ENCODE results near the gene KCNAB2. TPM values are rescaled to one million over a fixed set of nuclear protein-coding genes. Genes with fewer than 3 reads are reported as not detected.

The KCNAB2 gene
- total and polyA plus RNA-seq, 2 experiments from 2014 or later: 3.9 to 4.8 TPM

DNA sequence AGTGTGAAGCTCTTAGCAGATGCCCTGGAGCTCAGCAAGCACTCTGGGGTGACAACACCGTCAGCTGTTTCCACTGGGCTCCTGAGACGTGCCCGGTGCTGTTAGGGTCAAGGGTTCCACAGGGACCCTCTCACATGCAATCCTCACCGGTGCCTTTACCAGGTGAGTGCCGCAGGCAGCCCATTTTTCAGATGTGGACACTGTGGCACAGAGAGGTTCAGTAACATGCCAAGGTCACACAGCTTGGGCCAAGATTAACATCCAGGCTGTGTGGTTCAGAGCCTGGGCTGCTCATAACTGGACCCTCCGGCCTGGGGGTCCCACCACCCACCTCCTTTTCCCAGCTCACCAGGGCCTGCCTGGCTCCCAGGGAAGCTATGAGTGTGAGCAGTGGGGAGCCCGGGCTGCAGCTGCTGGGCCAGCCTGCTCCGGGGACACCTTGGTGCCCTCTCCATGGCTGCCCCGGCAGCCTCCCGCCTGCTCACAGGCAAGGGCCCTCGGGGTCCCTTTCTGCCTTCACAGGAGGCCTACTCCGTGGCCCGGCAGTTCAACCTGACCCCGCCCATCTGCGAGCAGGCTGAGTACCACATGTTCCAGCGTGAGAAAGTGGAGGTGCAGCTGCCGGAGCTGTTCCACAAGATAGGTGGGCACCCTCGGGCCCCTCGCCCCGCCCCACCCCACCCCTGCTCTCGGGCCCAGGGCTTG, 49.3 kb downstream of the KCNAB2 start:
- no peaks in the 10 kb centered on the region for H3K79me2 ChIP-seq (ENCODE audit: insufficient read depth)
- in situ Hi-C loops (cut with MboI): no loop called here
- H3K9me3 ChIP-seq (ENCODE audit: low read depth): no peaks in the 10 kb centered on the region
- H3K4me2 ChIP-seq (ENCODE audit: unreplicated experiment): no peak overlapping the region
- no peak for DNase-seq
- no peak overlapping the region for H3K27ac ChIP-seq
- TF ChIP-seq EZH2 (IDR thresholded peaks at IDR 0.05; ENCODE audit: insufficient read depth, poor library complexity, severe bottlenecking): no peak
- no peak for TF ChIP-seq EZH2phosphoT487 (IDR thresholded peaks at IDR 0.05; ENCODE audit: insufficient read depth, low read depth)
- no peak overlapping the region for H2AFZ ChIP-seq
- peaks cover 13% of the 10 kb centered on the region for H3K4me1 ChIP-seq (ENCODE audit: insufficient read depth)
- H4K20me1 ChIP-seq (ENCODE audit: insufficient read depth): no peaks in the 10 kb centered on the region
- H3K9ac ChIP-seq: no peak overlapping the region
- no peaks in the 10 kb centered on the region for H3K9me2 ChIP-seq (ENCODE audit: insufficient read depth)
- H3F3A ChIP-seq (ENCODE audit: insufficient read depth): 0 out of 2 replicates have a peak, but pooled peaks cover 12% of the 10 kb centered on the region
- H3K4me3 ChIP-seq: no peak overlapping the region
- H3K36me3 ChIP-seq (ENCODE audit: low read depth): no peaks in the 10 kb centered on the region
- 78 to 81% methylated on average over 14 to 21 of the region's 21 CpGs for WGBS, 2 experiments (ENCODE audit: low coverage in 1 of 2, low lambda C conversion rate in 2 of 2, missing lambda C conversion rate in 2 of 2)
- H3K27me3 ChIP-seq (replicated peaks; ENCODE audit: insufficient read depth): no peaks in the 10 kb centered on the region

DNA sequence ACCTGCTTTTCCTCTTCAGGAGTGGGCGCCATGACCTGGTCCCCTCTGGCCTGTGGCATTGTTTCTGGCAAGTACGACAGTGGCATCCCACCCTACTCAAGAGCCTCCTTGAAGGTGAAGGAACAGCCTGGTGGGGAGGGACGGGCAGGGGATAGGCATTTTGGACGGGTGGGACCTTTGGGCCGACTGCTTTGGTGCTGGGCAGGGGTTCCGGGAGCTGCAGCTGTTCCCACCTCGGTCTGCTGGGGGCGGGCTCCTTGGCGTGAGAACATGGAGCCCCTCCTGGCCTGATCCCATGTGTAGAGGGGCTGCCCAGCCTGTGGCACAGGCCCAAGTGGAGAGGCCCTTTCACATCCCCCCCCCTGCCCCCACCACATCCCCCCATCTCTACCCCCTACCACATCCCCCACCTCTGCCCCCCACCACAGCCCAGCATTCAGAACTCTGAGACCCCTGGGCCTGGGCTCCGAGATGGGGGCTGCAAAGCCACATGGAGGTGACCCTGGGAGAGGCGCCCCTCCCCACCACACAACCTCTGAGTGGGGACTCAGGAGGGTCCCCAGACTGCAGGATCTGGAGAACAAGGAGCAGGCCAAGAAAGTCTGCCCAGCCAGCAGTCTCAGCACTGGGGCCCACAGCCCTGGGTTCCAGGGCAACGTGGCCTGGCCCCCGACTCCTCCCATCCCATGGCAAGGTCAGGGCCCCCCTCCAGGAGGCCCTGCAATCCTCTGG, 50.0 kb downstream of the KCNAB2 start:
- H3K9me3 ChIP-seq (ENCODE audit: low read depth): no peaks in the 10 kb centered on the region
- H4K20me1 ChIP-seq (ENCODE audit: insufficient read depth): no peaks in the 10 kb centered on the region
- H3K4me1 ChIP-seq (ENCODE audit: insufficient read depth): peaks cover 13% of the 10 kb centered on the region
- no peak overlapping the region for H2AFZ ChIP-seq
- no peaks in the 10 kb centered on the region for H3K27me3 ChIP-seq (replicated peaks; ENCODE audit: insufficient read depth)
- no peaks in the 10 kb centered on the region for H3K9me2 ChIP-seq (ENCODE audit: insufficient read depth)
- H3K4me3 ChIP-seq: no peak overlapping the region
- TF ChIP-seq EZH2 (IDR thresholded peaks at IDR 0.05; ENCODE audit: insufficient read depth, poor library complexity, severe bottlenecking): no peak
- no peak for TF ChIP-seq EZH2phosphoT487 (IDR thresholded peaks at IDR 0.05; ENCODE audit: insufficient read depth, low read depth)
- no peak overlapping the region for H3K4me2 ChIP-seq (ENCODE audit: unreplicated experiment)
- in situ Hi-C loops (cut with MboI): no loop called here
- DNase-seq: no peak
- H3K36me3 ChIP-seq (ENCODE audit: low read depth): no peaks in the 10 kb centered on the region
- H3K27ac ChIP-seq: no peak overlapping the region
- no peaks in the 10 kb centered on the region for H3K79me2 ChIP-seq (ENCODE audit: insufficient read depth)
- H3F3A ChIP-seq (ENCODE audit: insufficient read depth): 0 out of 2 replicates have a peak, but pooled peaks cover 12% of the 10 kb centered on the region
- no peak overlapping the region for H3K9ac ChIP-seq
- 74 to 76% methylated on average over 12 to 13 of the region's 13 CpGs for WGBS, 2 experiments (ENCODE audit: low coverage in 1 of 2, low lambda C conversion rate in 2 of 2, missing lambda C conversion rate in 2 of 2)

DNA sequence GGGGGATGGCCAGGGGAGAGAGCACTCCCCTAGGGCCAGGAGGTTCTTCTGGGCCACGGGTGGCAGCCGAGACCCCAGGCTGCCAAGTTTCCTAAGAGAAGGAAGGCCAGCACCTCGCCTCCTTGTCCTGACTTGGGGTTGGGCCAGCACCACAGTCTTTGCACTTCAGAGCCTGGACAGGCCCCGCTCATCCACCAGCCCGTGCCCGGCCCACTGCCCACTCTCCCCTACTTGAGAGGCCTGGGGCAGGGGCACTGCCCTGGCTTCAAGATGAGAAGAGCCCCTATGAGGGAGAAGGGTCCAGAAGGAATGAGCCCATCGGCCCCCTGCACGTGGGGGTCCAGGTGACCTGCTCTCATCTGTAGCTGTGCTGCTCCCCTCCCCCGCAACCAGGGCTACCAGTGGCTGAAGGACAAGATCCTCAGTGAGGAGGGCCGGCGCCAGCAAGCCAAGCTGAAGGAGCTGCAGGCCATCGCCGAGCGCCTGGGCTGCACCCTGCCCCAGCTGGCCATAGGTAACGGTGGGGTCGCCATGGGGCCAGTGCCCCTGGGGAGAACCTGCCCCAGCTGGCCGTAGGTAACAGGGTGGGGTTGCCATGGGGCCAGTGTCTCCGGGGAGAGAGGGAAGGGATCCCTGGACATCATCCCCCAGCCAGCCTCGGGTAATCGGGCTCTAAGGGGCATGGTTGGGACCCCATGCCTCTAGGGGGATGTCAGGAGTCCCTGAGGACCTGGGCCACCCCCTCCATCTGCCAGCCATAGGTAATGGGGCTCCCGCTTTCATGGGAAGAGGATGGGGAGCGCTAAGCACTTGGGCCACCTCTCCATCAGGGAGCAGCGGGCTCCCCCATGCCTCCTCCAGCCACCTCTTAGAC, 50.8 kb downstream of the KCNAB2 start:
- 0 out of 2 replicates have a peak, but pooled peaks cover 12% of the 10 kb centered on the region for H3F3A ChIP-seq (ENCODE audit: insufficient read depth)
- no peaks in the 10 kb centered on the region for H3K27me3 ChIP-seq (replicated peaks; ENCODE audit: insufficient read depth)
- no peak overlapping the region for H3K4me3 ChIP-seq
- H3K9ac ChIP-seq: no peak overlapping the region
- in situ Hi-C loops (cut with MboI): no loop called here
- H3K4me1 ChIP-seq (ENCODE audit: insufficient read depth): peaks cover 13% of the 10 kb centered on the region
- no peaks in the 10 kb centered on the region for H4K20me1 ChIP-seq (ENCODE audit: insufficient read depth)
- H3K27ac ChIP-seq: no peak overlapping the region
- H3K9me3 ChIP-seq (ENCODE audit: low read depth): no peaks in the 10 kb centered on the region
- WGBS, 2 experiments (ENCODE audit: low coverage in 1 of 2, low lambda C conversion rate in 2 of 2, missing lambda C conversion rate in 2 of 2): 90% methylated on average over 19 to 22 of the region's 23 CpGs
- DNase-seq: no peak
- H3K9me2 ChIP-seq (ENCODE audit: insufficient read depth): no peaks in the 10 kb centered on the region
- H2AFZ ChIP-seq: no peak overlapping the region
- no peak overlapping the region for H3K4me2 ChIP-seq (ENCODE audit: unreplicated experiment)
- H3K36me3 ChIP-seq (ENCODE audit: low read depth): no peaks in the 10 kb centered on the region
- TF ChIP-seq EZH2phosphoT487 (IDR thresholded peaks at IDR 0.05; ENCODE audit: insufficient read depth, low read depth): no peak
- TF ChIP-seq EZH2 (IDR thresholded peaks at IDR 0.05; ENCODE audit: insufficient read depth, poor library complexity, severe bottlenecking): no peak
- no peaks in the 10 kb centered on the region for H3K79me2 ChIP-seq (ENCODE audit: insufficient read depth)

DNA sequence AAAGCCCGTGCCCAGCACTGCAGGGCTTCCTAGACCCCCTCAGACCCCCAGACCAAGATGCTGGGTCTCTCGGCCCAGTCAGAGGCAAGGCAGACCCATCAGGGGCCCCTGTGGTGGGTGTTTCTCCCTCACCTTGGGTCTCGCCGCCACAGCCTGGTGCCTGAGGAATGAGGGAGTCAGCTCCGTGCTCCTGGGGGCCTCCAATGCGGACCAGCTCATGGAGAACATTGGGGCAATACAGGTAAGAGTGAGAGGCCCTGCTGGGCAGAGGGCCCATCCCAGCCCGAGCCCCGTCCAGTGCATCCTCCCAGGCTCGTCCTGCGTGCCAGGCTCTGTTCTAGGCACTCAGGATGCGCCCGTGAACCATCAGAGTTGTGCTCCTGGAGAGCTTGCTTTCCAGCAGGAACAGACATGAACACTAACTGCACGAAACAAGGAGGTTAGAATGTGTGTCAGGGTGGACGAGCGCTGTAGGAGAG, 51.5 kb downstream of the KCNAB2 start:
- peaks cover 13% of the 10 kb centered on the region for H3K4me1 ChIP-seq (ENCODE audit: insufficient read depth)
- no peak overlapping the region for H3K4me2 ChIP-seq (ENCODE audit: unreplicated experiment)
- H3K27me3 ChIP-seq (replicated peaks; ENCODE audit: insufficient read depth): no peaks in the 10 kb centered on the region
- H3K4me3 ChIP-seq: no peak overlapping the region
- H3F3A ChIP-seq (ENCODE audit: insufficient read depth): 0 out of 2 replicates have a peak, but pooled peaks cover 12% of the 10 kb centered on the region
- no peak overlapping the region for H3K9ac ChIP-seq
- H2AFZ ChIP-seq: no peak overlapping the region
- in situ Hi-C loops (cut with MboI): no loop called here
- H3K9me3 ChIP-seq (ENCODE audit: low read depth): no peaks in the 10 kb centered on the region
- TF ChIP-seq EZH2 (IDR thresholded peaks at IDR 0.05; ENCODE audit: insufficient read depth, poor library complexity, severe bottlenecking) (no peak), EZH2phosphoT487 (IDR thresholded peaks at IDR 0.05; ENCODE audit: insufficient read depth, low read depth) (no peak)
- no peaks in the 10 kb centered on the region for H3K79me2 ChIP-seq (ENCODE audit: insufficient read depth)
- DNase-seq: no peak
- H4K20me1 ChIP-seq (ENCODE audit: insufficient read depth): no peaks in the 10 kb centered on the region
- no peak overlapping the region for H3K27ac ChIP-seq
- no peaks in the 10 kb centered on the region for H3K9me2 ChIP-seq (ENCODE audit: insufficient read depth)
- no peaks in the 10 kb centered on the region for H3K36me3 ChIP-seq (ENCODE audit: low read depth)
- WGBS, 2 experiments (ENCODE audit: low coverage in 1 of 2, low lambda C conversion rate in 2 of 2, missing lambda C conversion rate in 2 of 2): 94 to 96% methylated on average over 14 to 15 of the region's 15 CpGs

Measured in GM23248 (cell line).